GM23338 (cell line): Measurements from ENCODE around the gene CELA1. TPM values are rescaled to one million over a fixed set of nuclear protein-coding genes. Genes with fewer than 3 reads are reported as not detected.

ENCODE experiments used
- ATAC-seq: fragments of 200-7000 bp; cut with Tn5 transposase; 3 replicates; pipeline ENCODE4 v1.9.1; 2020
- DNase-seq: peaks from one replicate; pipeline ENCODE4 v3.0.0-alpha.2; 2015; ENCODE audit warnings: low spot score
- H2AFZ ChIP-seq: fragments of 200-600 bp; sonication (generic); 2 replicates; pipeline ENCODE4 v1.8.0; 2016; ENCODE audit warnings: antibody characterized with exemption, mild to moderate bottlenecking, moderate library complexity
- H3F3A ChIP-seq: fragments of 200-600 bp; sonication (generic); replicated peaks from 2 replicates; pipeline ENCODE4 v1.8.0; 2017; ENCODE audit warnings: antibody characterized with exemption, mixed run types, low read depth
- H3K27ac ChIP-seq: fragments of 200-600 bp; sonication (generic); 2 replicates; pipeline ENCODE4 v1.6.1; 2016; ENCODE audit warnings: low read depth
- H3K27me3 ChIP-seq: fragments of 200-600 bp; sonication (generic); 2 replicates; pipeline ENCODE4 v1.8.0; 2016; ENCODE audit warnings: mild to moderate bottlenecking, mixed run types, moderate library complexity; ENCODE audit not compliant: insufficient read depth
- H3K36me3 ChIP-seq: fragments of 200-600 bp; sonication (generic); 2 replicates; pipeline ENCODE4 v1.8.0; 2016; ENCODE audit warnings: mild to moderate bottlenecking; ENCODE audit not compliant: insufficient read depth
- H3K4me1 ChIP-seq: fragments of 200-600 bp; sonication (generic); 2 replicates; pipeline ENCODE4 v1.8.0; 2016; ENCODE audit warnings: mild to moderate bottlenecking, moderate library complexity; ENCODE audit not compliant: insufficient read depth
- H3K4me2 ChIP-seq: fragments of 200-600 bp; sonication (generic); 2 replicates; pipeline ENCODE4 v1.7.1; 2017; ENCODE audit warnings: mixed run types
- H3K4me3 ChIP-seq: fragments of 200-600 bp; sonication (generic); 2 replicates; pipeline ENCODE4 v1.6.1; 2016; ENCODE audit warnings: mixed run types
- H3K79me2 ChIP-seq: fragments of 200-600 bp; sonication (generic); replicated peaks from 2 replicates; pipeline ENCODE4 v1.8.0; 2017; ENCODE audit warnings: mild to moderate bottlenecking; ENCODE audit not compliant: insufficient read depth
- H3K9me2 ChIP-seq: fragments of 200-600 bp; sonication (generic); 2 replicates; pipeline ENCODE4 v1.8.0; 2017; ENCODE audit not compliant: insufficient read depth
- H4K20me1 ChIP-seq: fragments of 200-600 bp; sonication (generic); replicated peaks from 2 replicates; pipeline ENCODE4 v1.8.0; 2017; ENCODE audit warnings: mild to moderate bottlenecking; ENCODE audit not compliant: insufficient read depth
- H3K27ac Mint-ChIP-seq: 2 replicates; pipeline ENCODE4 v1.8.0; 2020; ENCODE audit warnings: inconsistent platforms, mild to moderate bottlenecking, moderate library complexity, mixed read lengths
- H3K27me3 Mint-ChIP-seq: 3 replicates; pipeline ENCODE4 v1.8.0; 2022; ENCODE audit warnings: low read depth, mild to moderate bottlenecking, moderate library complexity, mixed read lengths, inconsistent platforms; ENCODE audit not compliant: insufficient read depth, poor library complexity
- H3K36me3 Mint-ChIP-seq: 3 replicates; pipeline ENCODE4 v1.8.0; 2021; ENCODE audit warnings: low read depth, mild to moderate bottlenecking, inconsistent platforms, moderate library complexity, mixed read lengths
- H3K4me1 Mint-ChIP-seq: 3 replicates; pipeline ENCODE4 v1.8.0; 2020; ENCODE audit warnings: mild to moderate bottlenecking, inconsistent platforms, mixed read lengths
- H3K4me3 Mint-ChIP-seq: 3 replicates; pipeline ENCODE4 v1.8.0; 2021; ENCODE audit warnings: moderate library complexity, mild to moderate bottlenecking, inconsistent platforms, mixed read lengths
- H3K9me3 Mint-ChIP-seq: 3 replicates; pipeline ENCODE4 v1.8.0; 2020; ENCODE audit warnings: moderate library complexity, mild to moderate bottlenecking, inconsistent platforms, mixed read lengths
- CREB1 ChIP-seq: fragments of 250-450 bp; sonication (Bioruptor Pico); IDR thresholded peaks from 2 replicates; pipeline ENCODE4 v1.5.0; 2020; ENCODE audit warnings: low read depth, mild to moderate bottlenecking, moderate library complexity
- CTCF ChIP-seq, 2 experiments: fragments of 200-600 bp in 1 of 2; sonication (generic) in 1 of 2; conservative IDR thresholded peaks; 2 replicates each; pipeline versions ENCODE4 v1.5.1 to v1.6.1; 2016 to 2017; ENCODE audit warnings: antibody characterized with exemption in 2 of 2, low read depth in 2 of 2, mild to moderate bottlenecking in 2 of 2, moderate library complexity in 1 of 2
- ETS1 ChIP-seq: IDR thresholded peaks from 2 replicates; pipeline ENCODE4 v1.6.1; 2016; ENCODE audit warnings: antibody characterized with exemption
- EZH2 ChIP-seq: fragments of 200-600 bp; sonication (generic); IDR thresholded peaks from one replicate; pipeline ENCODE4 v1.8.0; 2017; ENCODE audit warnings: antibody characterized with exemption, mild to moderate bottlenecking, low read depth; ENCODE audit not compliant: unreplicated experiment
- EZH2phosphoT487 ChIP-seq: fragments of 200-600 bp; sonication (generic); IDR thresholded peaks from one replicate; pipeline ENCODE4 v1.8.1; 2018; ENCODE audit warnings: antibody characterized with exemption; ENCODE audit not compliant: unreplicated experiment
- JUNB ChIP-seq: IDR thresholded peaks from one replicate; pipeline ENCODE4 v1.6.1; 2016; ENCODE audit warnings: antibody characterized with exemption; ENCODE audit not compliant: unreplicated experiment
- NANOG ChIP-seq: IDR thresholded peaks from 2 replicates; pipeline ENCODE4 v1.6.1; 2016; ENCODE audit warnings: antibody characterized with exemption, borderline replicate concordance
- POLR2AphosphoS5 ChIP-seq: IDR thresholded peaks from 2 replicates; pipeline ENCODE4 v1.6.1; 2016; ENCODE audit warnings: antibody characterized with exemption, low read depth
- REST ChIP-seq: IDR thresholded peaks from one replicate; pipeline ENCODE4 v1.6.1; 2018; ENCODE audit warnings: antibody characterized with exemption; ENCODE audit not compliant: unreplicated experiment
- STAT1 ChIP-seq: IDR thresholded peaks from one replicate; pipeline ENCODE4 v1.6.1; 2016; ENCODE audit warnings: antibody characterized with exemption; ENCODE audit not compliant: unreplicated experiment
- ZNF114 ChIP-seq: fragments of 250-450 bp; sonication (Bioruptor Pico); IDR thresholded peaks from 2 replicates; pipeline ENCODE4 v1.5.0; 2020; ENCODE audit warnings: mild to moderate bottlenecking, moderate library complexity
- ZNF331 ChIP-seq: fragments of 250-450 bp; sonication (Bioruptor Pico); IDR thresholded peaks from 2 replicates; pipeline ENCODE4 v1.5.0; 2020; ENCODE audit warnings: low read depth, mild to moderate bottlenecking, moderate library complexity
- ZNF462 ChIP-seq: fragments of 250-450 bp; sonication (Bioruptor Pico); IDR thresholded peaks from 2 replicates; pipeline ENCODE4 v1.5.0; 2020; ENCODE audit warnings: mild to moderate bottlenecking, moderate library complexity
- polyA plus RNA-seq: library from polyadenylated mRNA; unstranded; fragments of >200 nt; fragmentation: Nextera tagmentation; extraction: Ambion mirVana; gene quantifications from 2 replicates; pipeline ENCODE4 v1.2.1, GENCODE V29; 2016
- total RNA-seq: library from RNA; depleted of rRNA; stranded (reverse); fragments of >200 nt; shearing (Covaris generic); gene quantifications from 2 replicates; pipeline ENCODE4 v1.2.3, GENCODE V29; 2014

Gene CELA1
- total and polyA plus RNA-seq, 2 experiments from 2014 or later = not detected

GRCh38 chr12:51339750-51340149 lies 6.7 kb downstream of the CELA1 start:
- ATAC-seq (peak; percentile 39), DNase-seq (no peak)
- H3K4me2 ChIP-seq = no peak overlapping the region
- no peaks in the 10 kb centered on the region; the same call in 1 of the 2 replicates for H3K9me2 ChIP-seq
- Mint-ChIP-seq H3K9me3 (no peaks in the 10 kb centered on the region; the same call in 2 of the 3 replicates), H3K27me3 (peaks cover 5% of the 10 kb centered on the region), H3K27ac (no peak overlapping the region), H3K4me1 (no peaks in the 10 kb centered on the region; the same call in none of the 3 replicates), H3K36me3 (no peaks in the 10 kb centered on the region), H3K4me3 (no peak overlapping the region)
- H3K36me3 ChIP-seq = no peaks in the 10 kb centered on the region
- peak overlapping the region; percentile 38; the same call in 1 of the 2 replicates for H2AFZ ChIP-seq
- H3K27ac ChIP-seq = no peak overlapping the region
- no peak overlapping the region for H3K4me3 ChIP-seq
- H3K79me2 ChIP-seq = no peaks in the 10 kb centered on the region
- TF ChIP-seq STAT1 = no peak
- TF ChIP-seq REST = no peak
- no peak for TF ChIP-seq CREB1 (CRISPR knock-in tag)
- no peak for TF ChIP-seq ZNF462
- TF ChIP-seq JUNB = no peak
- TF ChIP-seq EZH2phosphoT487 = no peak
- no peak for TF ChIP-seq ETS1
- no peak for TF ChIP-seq POLR2AphosphoS5
- no peak for TF ChIP-seq CTCF (conservative IDR thresholded peaks at IDR 0.05; ENCODE audit: low read depth in 2 of 2)
- no peak for TF ChIP-seq NANOG
- TF ChIP-seq ZNF114 (CRISPR knock-in tag) = no peak
- TF ChIP-seq EZH2 = no peak
- TF ChIP-seq ZNF331 = no peak
- H3F3A ChIP-seq = no peaks in the 10 kb centered on the region
- no peaks in the 10 kb centered on the region for H4K20me1 ChIP-seq
- no peaks in the 10 kb centered on the region for H3K4me1 ChIP-seq
- no peaks in the 10 kb centered on the region for H3K27me3 ChIP-seq
